Measurements from ENCODE around the gene CUX1. TPM values are rescaled to one million over a fixed set of nuclear protein-coding genes. Genes with fewer than 3 reads are reported as not detected.

CUX1 gene
- total and polyA plus RNA-seq, 2 donors (not counting 1 experiment from before 2014, with no cell fraction given) = 10.8 to 86.5 TPM

DNA sequence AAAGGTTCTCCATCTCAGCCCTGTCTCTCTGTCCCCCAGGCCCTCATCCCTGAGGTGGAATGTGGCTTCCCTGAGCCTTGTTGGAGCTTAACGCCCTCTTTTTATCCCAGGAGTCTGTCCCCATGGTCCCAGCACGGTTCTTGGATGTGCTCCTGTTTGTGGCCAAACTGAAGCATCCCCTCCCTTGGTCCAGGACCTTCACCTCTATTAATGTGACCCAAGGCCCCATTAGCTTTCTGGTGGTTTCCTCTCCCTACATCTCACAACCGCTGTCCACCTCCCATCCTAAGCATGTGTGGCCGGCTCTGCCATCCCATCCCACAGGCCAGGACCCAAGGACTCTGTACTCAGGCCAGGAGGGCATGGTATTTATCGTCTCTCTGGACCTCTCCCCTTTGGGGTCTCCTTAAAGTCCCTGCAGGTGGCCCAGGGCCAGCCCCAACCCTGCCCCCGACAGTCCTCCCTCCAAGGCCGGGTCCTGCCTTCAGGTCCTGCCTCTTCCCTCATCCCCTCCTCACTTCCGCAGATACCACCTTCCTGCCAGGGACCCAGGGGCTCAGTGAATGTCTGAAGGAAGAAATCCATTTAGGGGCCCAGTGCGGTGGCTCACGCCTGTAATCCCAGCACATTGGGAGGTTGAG is 453.9 kb downstream of the CUX1 start:
- CTCF ChIA-PET = interaction anchor here (0.6 to 15.7 kb wide), 11 partner anchors 19 to 731 kb away, joined by 3 to 351 read pairs (median 4); partner anchors contain the start of gene PRKRIP1
- Mint-ChIP-seq H3K9me3 (ENCODE audit: insufficient read depth) (no peaks in the 10 kb centered on the region), H3K4me3 (no peak overlapping the region), H3K27ac (no peak overlapping the region), H3K4me1 (peaks cover 2% of the 10 kb centered on the region), H3K27me3 (no peaks in the 10 kb centered on the region)
- ATAC-seq (ENCODE audit: low read depth) (no peak), DNase-seq (no peak)
- TF ChIP-seq CTCF (IDR thresholded peaks at IDR 0.05) (no peak), EZH2 (IDR thresholded peaks at IDR 0.05; ENCODE audit: borderline replicate concordance, insufficient read depth, low read depth, low read length, poor library complexity, severe bottlenecking) (no peak)
- Histone ChIP-seq H3K4me3 (ENCODE audit: control extremely low read depth in 1 of 5, extremely low read depth in 1 of 5, insufficient read depth in 1 of 5, low read depth in 2 of 5, low read length in 4 of 5) (no peak overlapping the region), H3K9ac (ENCODE audit: low read length) (no peak overlapping the region), H3K9me3 (ENCODE audit: control extremely low read depth in 1 of 3, control insufficient read depth in 2 of 3, insufficient read depth in 1 of 3, low read length in 2 of 3) (no peaks in the 10 kb centered on the region), H3K79me2 (ENCODE audit: control insufficient read depth, insufficient read depth, low read length) (no peaks in the 10 kb centered on the region), H3K27ac (ENCODE audit: low read length in 2 of 2) (no peak overlapping the region), H4K20me1 (ENCODE audit: control insufficient read depth, insufficient read depth, low read length, poor library complexity, severe bottlenecking) (no peaks in the 10 kb centered on the region), H3K4me2 (replicated peaks; ENCODE audit: low read depth, low read length, poor library complexity, severe bottlenecking) (no peak overlapping the region), H2AFZ (ENCODE audit: insufficient read depth, low read depth, low read length, poor library complexity, severe bottlenecking) (no peak overlapping the region), H3K27me3 (replicated peaks in 1 of 4; ENCODE audit: control extremely low read depth in 1 of 4, control insufficient read depth in 3 of 4, insufficient read depth in 4 of 4, low read length in 3 of 4) (no peaks in the 10 kb centered on the region), H3K4me1 (ENCODE audit: control insufficient read depth in 2 of 2, insufficient read depth in 2 of 2, low read length in 2 of 2) (peaks cover 0 to 3% of the 10 kb centered on the region in 2 donors), H3K36me3 (replicated peaks in 1 of 2; ENCODE audit: control extremely low read depth in 1 of 2, control insufficient read depth in 1 of 2, extremely low read depth in 1 of 2, insufficient read depth in 2 of 2, low read length in 1 of 2) (peaks cover 0 to 2% of the 10 kb centered on the region in 2 experiments)
- intact Hi-C loops (cut with micrococcal nuclease) = no loop called here
- POLR2A ChIA-PET = no interaction called here
- WGBS (ENCODE audit: insufficient coverage) = 97% methylated on average over 10 of the region's 10 CpGs
